Right lobe of liver (tissue), 6 donors: ENCODE data around the gene FAM43A. TPM values are rescaled to one million over a fixed set of nuclear protein-coding genes. Genes with fewer than 3 reads are reported as not detected.

Experiments
- ATAC-seq, 4 donors: fragments of 200-7000 bp; cut with Tn5 transposase; one replicate each; pipeline ENCODE4 v1.9.1; 2020; ENCODE audit warnings: mild to moderate bottlenecking in 4 of 4, moderate library complexity in 4 of 4
- DNase-seq, 3 donors: peaks; one replicate each; pipeline ENCODE4 v3.0.0-alpha.2; 2020
- H3K27ac ChIP-seq, 3 donors: fragments of 200-600 bp; one replicate each; pipeline ENCODE4 v1.8.0; 2022
- H3K27me3 ChIP-seq, 2 donors: fragments of 200-600 bp; one replicate each; pipeline ENCODE4 v1.8.0; 2022
- H3K36me3 ChIP-seq, 4 donors: fragments of 200-600 bp; sonication (generic) in 1 of 4; one replicate each; pipeline versions ENCODE4 v1.5.1 to v1.8.0; 2017 to 2022; ENCODE audit warnings: control low read depth in 1 of 4
- H3K4me1 ChIP-seq, 4 donors: fragments of 200-600 bp; sonication (generic) in 1 of 4; one replicate each; pipeline versions ENCODE4 v1.5.1 to v1.8.0; 2017 to 2022; ENCODE audit warnings: control low read depth in 1 of 4
- H3K4me3 ChIP-seq, 3 donors: fragments of 200-600 bp; one replicate each; pipeline ENCODE4 v1.8.0; 2022
- H3K9me3 ChIP-seq, 4 donors: fragments of 200-600 bp; sonication (generic) in 1 of 4; one replicate each; pipeline versions ENCODE4 v1.5.1 to v1.8.0; 2017 to 2022; ENCODE audit warnings: control low read depth in 1 of 4
- CTCF ChIP-seq, 4 donors: fragments of 200-600 bp in 3 of 4; fragments of 450-650 bp in 1 of 4; IDR thresholded peaks; one replicate each; pipeline versions ENCODE4 v1.5.1 to v1.8.0; 2016 to 2022; ENCODE audit warnings: antibody characterized with exemption in 4 of 4, mild to moderate bottlenecking in 2 of 4
- POLR2A ChIP-seq: fragments of 450-650 bp; IDR thresholded peaks from one replicate; pipeline ENCODE4 v1.6.1; 2017; ENCODE audit warnings: antibody characterized with exemption, mild to moderate bottlenecking
- WGBS: methylation state at CpG from one replicate; pipeline ENCODE4 v1.1.6; 2018; ENCODE audit warnings: low coverage, low lambda C conversion rate; ENCODE audit not compliant: insufficient coverage; ENCODE audit errors: missing lambda C conversion rate; 5-methylcytosine and 5-hydroxymethylcytosine counted together
- intact Hi-C, 2 donors: fragments of 100-400 bp; cut with DNase I; formaldehyde crosslinking; loops; one replicate each; pipeline versions ENCODE4 v1.11.2 to v1.14.1; 2022
- total RNA-seq, 6 experiments: library from RNA; depleted of rRNA in 2 of 6; stranded (reverse); fragments of >200 nt in 2 of 6; fragmentation: NEBNext Ultra II Directional in 3 of 6; extraction: Animal tissue kit (Norgen Biotek cat#: 25700) in 3 of 6; gene quantifications; one replicate each; pipeline versions ENCODE4 v1.1.0 to v1.2.4, GENCODE V29; 2016 to 2023
- donor health status: DM: no; HTN: yes; CAD: no.
- donor health status: DM: no; HTN: no; CAD: no.
- donor health status: DM: no; HTN: no; CAD: no.
- donor health status: DM: no; HTN: yes; CAD: no.
- donor health status: DM: no; HTN: yes; CAD: no.

FAM43A gene
- total RNA-seq, 6 experiments from 2014 or later: 1.0 to 8.4 (median 5.3) TPM

DNA sequence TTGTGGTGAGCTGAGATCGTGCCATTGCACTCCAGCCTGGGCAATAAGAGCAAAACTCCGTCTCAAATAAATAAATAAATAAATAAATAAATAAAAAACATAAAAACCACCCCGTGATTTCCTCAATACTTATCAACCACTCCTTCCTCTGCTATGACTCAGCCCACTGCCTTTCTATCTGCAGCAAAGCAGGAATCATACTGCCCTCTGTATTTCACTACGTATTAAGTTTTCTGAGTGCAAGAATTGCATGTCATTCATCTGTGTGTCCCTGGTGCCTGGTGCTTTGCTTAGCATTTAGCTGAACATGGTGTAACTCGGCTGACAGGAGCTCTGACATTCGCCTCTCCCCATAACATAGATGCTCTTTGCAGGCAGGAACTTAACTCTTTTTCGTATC is 20.8 kb upstream of the FAM43A start:
- Histone ChIP-seq H3K27ac (no peak overlapping the region), H3K36me3 (peaks cover 0 to 42% (median 23%) of the 10 kb centered on the region in 4 donors), H3K27me3 (no peaks in the 10 kb centered on the region), H3K4me1 (no peaks in the 10 kb centered on the region), H3K9me3 (no peaks in the 10 kb centered on the region), H3K4me3 (no peak overlapping the region)
- no peak for DNase-seq
- WGBS: 83% methylated on average over 6 of the region's 7 CpGs
- intact Hi-C loops: no loop called here
- peak; percentile 63 to 82 (median 77) for ATAC-seq
- no peak for TF ChIP-seq CTCF (IDR thresholded peaks at IDR 0.05)
- no peak for TF ChIP-seq POLR2A

GRCh38 chr3:194667363-194667762 is 18.3 kb upstream of the FAM43A start:
- Histone ChIP-seq H3K4me3 (no peak overlapping the region), H3K36me3 (peaks cover 0 to 30% (median 18%) of the 10 kb centered on the region in 4 donors), H3K27me3 (no peaks in the 10 kb centered on the region), H3K9me3 (no peaks in the 10 kb centered on the region), H3K4me1 (peaks cover 0 to 10% (median 5%) of the 10 kb centered on the region in 4 donors), H3K27ac (no peak overlapping the region)
- ATAC-seq: no peak
- no peak for TF ChIP-seq POLR2A
- no peak for TF ChIP-seq CTCF (IDR thresholded peaks at IDR 0.05)
- DNase-seq: no peak
- 91% methylated on average over 4 of the region's 7 CpGs for WGBS
- intact Hi-C loops: no loop called here

DNA sequence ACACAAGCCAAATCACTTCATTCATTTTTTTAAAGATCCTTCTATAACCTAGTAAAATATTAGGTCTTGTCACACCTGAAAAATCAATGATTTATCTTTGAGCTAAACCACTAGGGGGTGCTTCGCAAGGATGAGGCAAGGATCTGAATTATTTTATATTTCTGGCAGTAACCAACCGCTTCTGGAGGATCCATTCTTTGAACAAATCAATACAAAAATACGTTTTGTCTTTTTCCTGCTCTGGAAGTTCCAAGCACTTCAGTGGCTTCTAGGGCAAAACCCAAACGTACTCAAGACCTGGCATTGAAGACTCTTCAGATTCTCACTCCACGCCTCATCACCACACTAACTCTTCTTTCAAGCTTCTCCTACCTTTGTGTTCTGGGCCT is 14.2 kb upstream of the FAM43A start:
- Histone ChIP-seq H3K27ac (peak overlapping the region in 2 of 3 donors; percentile 80 to 93), H3K4me3 (peak overlapping the region; percentile 67 to 81 (median 70)), H3K36me3 (peaks cover 0 to 6% (median 4%) of the 10 kb centered on the region in 4 donors), H3K4me1 (peaks cover 0 to 15% (median 5%) of the 10 kb centered on the region in 4 donors), H3K9me3 (no peaks in the 10 kb centered on the region), H3K27me3 (no peaks in the 10 kb centered on the region)
- intact Hi-C loops: no loop called here
- peak; percentile 30 to 43 (median 36) for ATAC-seq
- TF ChIP-seq CTCF (IDR thresholded peaks at IDR 0.05): peak; percentile 57 to 73 (median 60)
- no peak for TF ChIP-seq POLR2A
- DNase-seq: no peak
- WGBS: 0% methylated on average over 5 of the region's 5 CpGs

DNA sequence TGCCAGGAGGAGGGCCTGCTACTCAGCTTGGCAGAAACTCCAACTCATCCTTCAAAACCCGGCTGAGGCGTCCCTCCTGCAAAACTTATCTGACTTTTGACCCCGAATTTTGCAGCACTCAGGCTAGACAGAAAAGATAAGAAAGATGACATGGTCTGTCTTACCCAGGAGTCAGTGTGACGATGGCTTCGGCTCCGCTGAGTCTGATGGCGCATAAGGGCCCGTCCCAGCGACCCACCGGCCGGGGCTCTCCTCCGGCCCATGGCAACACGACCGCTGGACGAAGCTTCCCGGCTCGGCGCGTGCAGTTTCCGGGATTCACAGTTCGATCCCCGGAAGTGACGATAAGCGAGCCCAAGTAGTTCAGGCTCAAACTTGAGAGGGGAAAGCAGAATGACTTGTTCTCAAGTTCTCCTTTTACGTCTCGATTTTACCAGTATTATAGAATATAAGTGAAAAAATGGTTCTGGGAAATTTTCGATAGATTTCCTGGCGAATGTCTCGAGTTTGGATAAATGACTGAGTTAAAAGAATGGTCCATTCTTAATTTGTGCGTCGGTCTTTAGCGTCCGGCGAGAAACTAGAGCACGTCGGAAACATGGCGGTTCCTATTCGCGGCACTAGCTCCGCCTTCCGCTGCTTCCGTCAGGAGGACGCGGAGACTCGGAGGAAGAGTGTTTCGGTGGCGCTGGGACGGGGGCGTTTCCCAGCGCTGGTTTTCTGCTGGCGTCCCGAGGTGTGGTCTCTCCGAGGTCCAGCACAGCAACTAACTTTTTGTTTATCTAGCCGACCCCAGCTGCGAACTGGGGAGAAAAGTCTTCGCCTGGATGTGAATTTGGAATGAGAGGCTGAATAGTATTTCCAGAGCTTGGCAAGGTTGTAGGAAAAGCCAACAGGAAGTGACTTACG is 13.5 kb upstream of the FAM43A start, which contains the start of gene LSG1:
Gene LSG1 (minus strand): TSS at position 292 of the 909 bp plus-strand sequence. CDS start 29 bp downstream, at position 263.
- intact Hi-C loops: no loop called here
- Histone ChIP-seq H3K9me3 (no peaks in the 10 kb centered on the region), H3K4me1 (peaks cover 0 to 15% (median 5%) of the 10 kb centered on the region in 4 donors), H3K36me3 (peaks cover 0 to 5% (median 3%) of the 10 kb centered on the region in 4 donors), H3K27ac (peak within 1 kb of the TSS; percentile 80 to 96 (median 93)), H3K4me3 (peak within 1 kb of the TSS; percentile 67 to 81 (median 70)), H3K27me3 (no peaks in the 10 kb centered on the region)
- WGBS: under 1% methylated on average over 36 of the region's 57 CpGs
- peak; percentile 94 to 97 (median 96) for ATAC-seq
- DNase-seq: peak; percentile 89 to 91 (median 90)
- TF ChIP-seq POLR2A (peak; percentile 39), CTCF (IDR thresholded peaks at IDR 0.05) (no peak)
